Activated T-helper 17 cell treated with anti-CD3 and anti-CD28 coated beads, Interleukin-2, amount 50 U/mL, for 72 hours (primary cell): ENCODE results near the gene JTB. TPM values are rescaled to one million over a fixed set of nuclear protein-coding genes. Genes with fewer than 3 reads are reported as not detected.

Source experiments
- ATAC-seq: fragments of 150-1000 bp; cut with Tn5 transposase; replicated peaks from 2 replicates; pipeline ENCODE4 v1.10.0; 2021; ENCODE audit warnings: mild to moderate bottlenecking, moderate library complexity
- H3K27ac Mint-ChIP-seq: one replicate; pipeline ENCODE4 v1.8.0; 2022; ENCODE audit warnings: mixed read lengths
- H3K27me3 Mint-ChIP-seq: one replicate; pipeline ENCODE4 v1.8.0; 2022; ENCODE audit warnings: mixed read lengths
- H3K36me3 Mint-ChIP-seq: one replicate; pipeline ENCODE4 v1.8.0; 2022; ENCODE audit warnings: low read depth, mild to moderate bottlenecking, mixed read lengths
- H3K4me1 Mint-ChIP-seq: one replicate; pipeline ENCODE4 v1.8.0; 2022; ENCODE audit warnings: mixed read lengths
- H3K4me3 Mint-ChIP-seq: one replicate; pipeline ENCODE4 v1.8.0; 2022; ENCODE audit warnings: mild to moderate bottlenecking, mixed read lengths
- H3K9me3 Mint-ChIP-seq: one replicate; pipeline ENCODE4 v1.8.0; 2022; ENCODE audit warnings: mixed read lengths
- total RNA-seq, 2 donors: library from RNA; stranded (reverse); gene quantifications; one replicate each; pipeline ENCODE4 v1.2.3, GENCODE V29; 2022

The JTB gene
- total RNA-seq, 2 donors from 2014 or later = 89.7 to 167 TPM

DNA sequence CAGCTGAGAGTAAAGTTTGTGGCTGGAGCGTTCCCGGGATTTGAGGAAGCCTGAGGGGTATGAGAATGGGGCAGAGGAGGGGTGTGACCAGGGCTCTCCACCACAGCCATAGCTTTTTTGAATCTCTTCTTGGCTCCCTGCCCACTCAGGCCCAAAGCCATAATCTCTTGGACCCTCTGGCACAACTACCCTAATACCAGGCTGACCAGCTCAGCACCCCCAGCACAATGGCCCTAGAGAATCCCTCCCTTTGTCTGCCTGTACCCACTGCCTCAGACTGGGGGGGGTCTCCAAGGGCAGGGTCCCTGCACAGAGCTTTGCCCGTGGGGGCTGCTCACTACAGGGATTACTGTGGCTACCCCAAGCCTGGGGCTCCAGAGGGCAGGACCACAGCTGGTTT lies 38.5 kb downstream of the JTB start:
- peaks cover 17% of the 10 kb centered on the region for H3K4me1 Mint-ChIP-seq
- no peaks in the 10 kb centered on the region for H3K27me3 Mint-ChIP-seq
- no peaks in the 10 kb centered on the region for H3K9me3 Mint-ChIP-seq
- H3K4me3 Mint-ChIP-seq = no peak overlapping the region
- H3K27ac Mint-ChIP-seq = no peak overlapping the region
- ATAC-seq = no peak
- peaks cover 96% of the 10 kb centered on the region for H3K36me3 Mint-ChIP-seq

DNA sequence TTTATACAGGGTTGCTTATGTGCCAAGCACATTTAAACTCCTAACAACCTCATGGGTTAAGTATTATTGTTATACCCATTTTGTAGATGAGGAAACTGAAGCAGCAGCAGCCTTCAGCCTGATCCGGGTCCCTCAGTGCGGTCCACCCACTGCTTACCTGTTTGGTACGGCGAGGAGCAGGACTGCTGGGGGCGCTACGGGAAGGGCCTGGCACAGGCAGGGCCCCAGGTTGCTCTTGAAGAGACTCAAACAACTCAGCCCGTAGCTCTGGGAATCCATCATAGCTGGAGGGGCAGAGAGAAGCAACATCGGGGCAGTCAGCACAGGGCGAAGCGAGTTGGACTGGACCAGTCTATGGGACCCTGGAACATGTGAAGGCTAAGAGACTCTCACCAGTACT lies 40.1 kb downstream of the JTB start:
- peaks cover 92% of the 10 kb centered on the region for H3K36me3 Mint-ChIP-seq
- no peak overlapping the region for H3K27ac Mint-ChIP-seq

DNA sequence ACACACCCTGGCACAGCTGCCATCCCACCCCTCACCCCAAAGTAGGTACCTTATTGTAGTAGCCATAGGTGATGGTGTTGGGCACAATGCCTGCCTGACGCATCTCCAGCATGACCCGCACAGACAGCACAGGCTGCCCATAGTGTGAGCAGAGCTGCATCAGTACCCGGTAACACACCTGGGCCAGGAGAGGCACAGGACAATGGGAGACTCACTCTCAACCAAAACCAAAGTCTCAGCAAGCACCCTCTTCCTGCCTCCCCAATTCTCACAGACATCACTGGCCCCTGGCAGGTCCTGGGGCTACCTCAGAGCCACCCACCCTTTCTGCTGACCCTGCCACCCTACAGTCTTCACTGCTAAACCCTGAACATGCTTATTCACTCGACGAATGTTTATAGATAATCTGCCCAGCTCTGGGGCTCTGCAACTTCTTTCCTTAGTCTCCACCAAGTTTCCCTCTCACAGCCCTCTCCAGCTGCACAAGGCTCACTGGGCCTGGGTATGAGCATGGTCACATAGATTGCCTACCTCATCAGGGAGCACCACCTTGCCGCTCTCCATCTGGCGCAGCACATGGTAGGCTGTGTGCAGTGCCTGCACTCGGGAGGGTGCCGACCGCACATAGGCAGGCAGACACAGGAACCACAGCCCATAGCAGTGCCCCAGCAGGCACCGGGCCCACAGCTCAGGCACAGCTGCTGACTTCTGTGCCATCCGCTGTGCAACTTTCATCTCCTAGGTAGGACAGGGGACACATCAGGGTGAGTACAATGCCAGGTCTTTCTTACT lies 41.3 kb downstream of the JTB start:
- H3K9me3 Mint-ChIP-seq = no peaks in the 10 kb centered on the region
- H3K27me3 Mint-ChIP-seq = no peaks in the 10 kb centered on the region
- H3K4me1 Mint-ChIP-seq = peaks cover 5% of the 10 kb centered on the region
- ATAC-seq = no peak
- H3K27ac Mint-ChIP-seq = no peak overlapping the region
- peaks cover 94% of the 10 kb centered on the region for H3K36me3 Mint-ChIP-seq
- no peak overlapping the region for H3K4me3 Mint-ChIP-seq

More for the DNA sequence above, 40.1 kb downstream of the JTB start:
- Mint-ChIP-seq H3K9me3 (no peaks in the 10 kb centered on the region), H3K4me1 (peaks cover 7% of the 10 kb centered on the region), H3K4me3 (no peak overlapping the region), H3K27me3 (no peaks in the 10 kb centered on the region)
- no peak for ATAC-seq

GRCh38 chr1:153934746-153935145 lies 42.7 kb downstream of the JTB start:
- peaks cover 91% of the 10 kb centered on the region for H3K36me3 Mint-ChIP-seq
- H3K27ac Mint-ChIP-seq = peak overlapping the region; percentile 5

GRCh38 chr1:153933955-153934354 lies 43.5 kb downstream of the JTB start:
- no peak overlapping the region for H3K27ac Mint-ChIP-seq
- H3K4me1 Mint-ChIP-seq = no peaks in the 10 kb centered on the region
- no peak overlapping the region for H3K4me3 Mint-ChIP-seq
- H3K9me3 Mint-ChIP-seq = no peaks in the 10 kb centered on the region
- no peak for ATAC-seq
- H3K27me3 Mint-ChIP-seq = no peaks in the 10 kb centered on the region
- H3K36me3 Mint-ChIP-seq = peaks cover 87% of the 10 kb centered on the region

More at GRCh38 chr1:153934746-153935145, 42.7 kb downstream of the JTB start:
- ATAC-seq = no peak
- no peaks in the 10 kb centered on the region for H3K27me3 Mint-ChIP-seq
- no peaks in the 10 kb centered on the region for H3K4me1 Mint-ChIP-seq
- H3K9me3 Mint-ChIP-seq = no peaks in the 10 kb centered on the region
- no peak overlapping the region for H3K4me3 Mint-ChIP-seq

DNA sequence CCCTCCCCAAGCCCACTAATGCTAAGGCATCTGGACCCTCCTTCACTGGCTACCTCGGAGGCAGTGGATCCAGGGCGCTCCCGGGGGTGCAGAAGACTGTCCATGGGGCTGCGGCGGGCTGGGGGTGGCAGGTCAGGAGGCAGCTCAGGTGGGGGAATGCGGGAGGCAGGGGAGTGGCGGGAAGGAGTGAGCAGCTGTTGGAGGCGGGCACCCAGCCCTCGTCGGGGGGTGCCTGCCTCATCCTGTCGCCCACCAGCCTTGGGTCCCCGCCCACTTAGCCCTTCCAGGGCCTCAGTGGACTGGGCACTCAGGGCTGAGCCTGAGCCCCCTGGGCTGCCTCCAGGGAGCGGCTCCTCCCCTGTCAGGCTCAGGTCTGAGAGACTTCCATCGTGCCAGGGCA lies 44.0 kb downstream of the JTB start:
- Mint-ChIP-seq H3K27me3 (no peaks in the 10 kb centered on the region), H3K4me3 (no peak overlapping the region), H3K27ac (no peak overlapping the region), H3K36me3 (peaks cover 83% of the 10 kb centered on the region), H3K9me3 (no peaks in the 10 kb centered on the region), H3K4me1 (no peaks in the 10 kb centered on the region)
- ATAC-seq = no peak

DNA sequence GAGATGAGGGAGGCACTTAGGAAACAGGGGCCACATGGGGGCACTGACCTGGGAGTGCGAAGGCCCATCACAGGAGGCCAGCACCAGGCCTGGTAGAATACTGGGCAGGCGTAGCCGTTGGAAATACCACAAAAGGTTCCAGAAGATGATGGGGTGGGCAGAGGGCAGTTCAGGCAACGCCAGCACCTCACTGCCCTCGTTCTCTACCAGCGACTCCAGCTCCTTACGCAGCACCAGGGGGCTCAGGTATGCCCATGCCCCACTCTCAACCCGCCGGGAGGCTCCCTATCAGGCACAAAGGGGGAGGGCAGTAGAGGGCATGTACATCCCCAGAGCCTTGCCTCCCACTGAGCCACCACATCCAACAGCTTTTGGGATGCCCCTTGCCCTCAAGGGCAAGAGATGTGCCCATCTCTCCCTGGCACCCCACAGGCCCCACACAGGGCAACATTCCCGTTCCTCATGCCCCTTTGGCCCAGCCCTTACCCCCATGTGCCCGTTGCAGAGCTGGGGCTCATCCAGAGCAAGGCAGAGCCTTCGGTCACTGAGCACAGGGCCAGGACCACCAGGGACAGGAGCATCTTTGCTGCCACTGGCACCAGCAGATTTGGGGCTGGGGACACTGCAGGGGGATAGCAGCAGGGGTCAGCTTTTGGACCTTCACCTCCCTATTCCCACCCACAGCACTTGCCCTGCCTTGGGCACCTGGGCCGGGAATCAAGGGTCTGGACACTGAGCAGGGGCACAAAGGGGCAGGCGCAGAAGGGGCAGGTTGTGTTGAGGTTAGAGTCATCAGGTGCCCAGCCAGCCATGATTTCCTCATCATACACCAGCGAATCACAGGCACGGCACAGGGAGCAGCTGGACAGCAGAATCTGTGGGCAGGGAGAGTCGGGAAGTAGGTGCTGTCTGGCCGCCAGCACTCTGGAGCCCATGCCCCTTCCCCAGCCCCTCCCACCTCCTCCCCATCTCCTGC lies 45.0 kb downstream of the JTB start:
- H3K4me3 Mint-ChIP-seq = no peak overlapping the region
- ATAC-seq = no peak
- H3K4me1 Mint-ChIP-seq = no peaks in the 10 kb centered on the region
- no peak overlapping the region for H3K27ac Mint-ChIP-seq
- peaks cover 73% of the 10 kb centered on the region for H3K36me3 Mint-ChIP-seq
- no peaks in the 10 kb centered on the region for H3K9me3 Mint-ChIP-seq
- H3K27me3 Mint-ChIP-seq = no peaks in the 10 kb centered on the region

- H3K36me3 Mint-ChIP-seq = peaks cover 51% of the 10 kb centered on the region
- H3K27me3 Mint-ChIP-seq = no peaks in the 10 kb centered on the region
- no peak overlapping the region for H3K27ac Mint-ChIP-seq
- H3K9me3 Mint-ChIP-seq = no peaks in the 10 kb centered on the region
- ATAC-seq = no peak
- no peaks in the 10 kb centered on the region for H3K4me1 Mint-ChIP-seq
- no peak overlapping the region for H3K4me3 Mint-ChIP-seq
Measured at GRCh38 chr1:153929981-153930948, 47.2 kb downstream of the JTB start.

- Mint-ChIP-seq H3K4me3 (no peak overlapping the region), H3K27me3 (no peaks in the 10 kb centered on the region), H3K27ac (peak overlapping the region; percentile 12), H3K9me3 (no peaks in the 10 kb centered on the region), H3K36me3 (peaks cover 43% of the 10 kb centered on the region), H3K4me1 (no peaks in the 10 kb centered on the region)
- ATAC-seq = no peak
Measured at GRCh38 chr1:153929426-153929825, 48.0 kb downstream of the JTB start.

DNA sequence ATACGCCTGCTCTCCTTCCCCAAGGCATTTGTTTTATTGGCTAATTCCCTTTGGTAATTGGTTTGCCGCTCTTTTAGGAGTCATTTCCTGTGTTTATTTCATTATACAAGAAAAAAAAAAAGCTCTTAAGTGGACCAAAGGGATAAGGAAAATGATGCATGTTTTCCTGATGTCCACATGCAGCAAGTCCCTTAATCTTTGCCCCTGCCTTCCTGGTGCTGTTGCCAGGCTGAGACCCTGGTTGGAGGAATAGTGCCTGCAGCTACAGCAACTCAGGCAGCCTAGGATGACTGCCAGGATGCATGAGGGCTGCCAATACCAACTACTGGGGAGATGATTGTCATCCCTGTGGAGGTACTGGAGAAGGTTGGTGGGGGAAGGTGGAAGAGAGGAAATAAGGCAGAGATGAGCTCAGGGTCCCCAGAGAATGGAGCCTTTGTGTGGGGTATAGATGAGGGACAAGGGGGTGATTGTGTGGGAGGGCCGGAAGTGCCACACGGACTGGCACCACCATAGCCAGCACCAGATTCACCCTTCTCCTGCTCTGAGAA lies 48.6 kb downstream of the JTB start:
- Mint-ChIP-seq H3K4me3 (no peak overlapping the region), H3K9me3 (no peaks in the 10 kb centered on the region), H3K36me3 (peaks cover 37% of the 10 kb centered on the region), H3K27ac (peak overlapping the region; percentile 12), H3K4me1 (no peaks in the 10 kb centered on the region), H3K27me3 (no peaks in the 10 kb centered on the region)
- ATAC-seq = no peak

DNA sequence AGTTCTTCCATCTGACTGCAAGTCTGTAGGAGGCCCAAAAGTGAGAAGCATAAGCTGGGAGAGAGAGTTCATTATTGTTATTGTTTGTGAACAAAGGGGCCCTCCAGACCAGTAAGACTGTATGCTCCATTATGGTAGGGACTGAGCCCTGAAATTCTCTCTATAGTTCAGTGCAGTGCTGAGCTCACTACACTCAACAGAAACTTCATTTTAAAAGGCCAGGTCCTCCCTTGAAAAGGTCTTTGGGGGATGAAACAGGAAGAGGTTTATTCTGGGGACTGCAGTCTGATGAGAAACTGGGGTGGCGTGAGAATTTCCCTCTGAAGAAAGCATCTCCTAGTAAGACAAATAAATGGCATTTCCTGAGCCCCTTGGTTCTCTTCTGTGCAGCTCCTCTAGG lies 49.2 kb downstream of the JTB start:
- H3K36me3 Mint-ChIP-seq = peaks cover 39% of the 10 kb centered on the region
- no peaks in the 10 kb centered on the region for H3K27me3 Mint-ChIP-seq
- no peak for ATAC-seq
- H3K4me1 Mint-ChIP-seq = no peaks in the 10 kb centered on the region
- no peak overlapping the region for H3K4me3 Mint-ChIP-seq
- no peaks in the 10 kb centered on the region for H3K9me3 Mint-ChIP-seq
- H3K27ac Mint-ChIP-seq = peak overlapping the region; percentile 20

DNA sequence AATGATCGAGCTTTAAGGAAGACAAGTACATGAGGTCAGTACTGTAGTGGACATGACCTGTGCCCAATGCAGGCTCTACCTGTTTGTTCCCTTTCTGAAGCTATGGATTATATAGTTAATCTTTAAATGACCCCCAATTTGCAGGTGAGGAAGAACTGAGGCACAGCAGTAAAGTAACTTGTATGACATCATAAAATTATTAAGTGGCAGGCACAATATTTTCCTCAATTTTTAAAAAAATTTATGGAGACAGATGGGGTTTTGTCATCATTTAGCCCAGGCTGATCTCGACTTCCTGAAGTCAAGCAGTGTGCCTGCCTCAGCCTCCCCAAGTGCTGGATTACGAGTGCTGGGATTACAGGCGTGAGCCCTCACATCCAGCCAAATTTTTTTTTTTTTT lies 51.1 kb downstream of the JTB start:
- H3K9me3 Mint-ChIP-seq = no peaks in the 10 kb centered on the region
- H3K4me1 Mint-ChIP-seq = peaks cover 3% of the 10 kb centered on the region
- no peak overlapping the region for H3K4me3 Mint-ChIP-seq
- H3K27ac Mint-ChIP-seq = no peak overlapping the region
- no peaks in the 10 kb centered on the region for H3K27me3 Mint-ChIP-seq
- H3K36me3 Mint-ChIP-seq = peaks cover 33% of the 10 kb centered on the region
- no peak for ATAC-seq
